Astrocyte (in vitro differentiated cells and primary cell): Measurements from ENCODE around the gene EMD. TPM values are rescaled to one million over a fixed set of nuclear protein-coding genes. Genes with fewer than 3 reads are reported as not detected.

Experiments used
- DNase-seq: peaks from one replicate; pipeline ENCODE4 v3.0.0-alpha.2; 2010; ENCODE audit warnings: low read depth
- FAIRE-seq: peaks from 2 replicates; lab custom pipeline; 2011; peaks lifted over from hg19 to GRCh38; lab: Jason Lieb, UNC
- H2AFZ ChIP-seq: 2 replicates; pipeline ENCODE4 v1.6.0; 2012; ENCODE audit warnings: low read depth, low read length, inconsistent platforms
- H3K27ac ChIP-seq: 2 replicates; pipeline ENCODE4 v1.5.1; 2011; ENCODE audit warnings: low read depth, low read length, inconsistent platforms
- H3K27me3 ChIP-seq: 2 replicates; pipeline ENCODE4 v1.6.0; 2011; ENCODE audit warnings: low read length, inconsistent platforms; ENCODE audit not compliant: insufficient read depth
- H3K36me3 ChIP-seq: 2 replicates; pipeline ENCODE4 v1.5.1; 2011; ENCODE audit warnings: low read length, inconsistent platforms; ENCODE audit not compliant: insufficient read depth
- H3K4me1 ChIP-seq: 2 replicates; pipeline ENCODE4 v1.5.1; 2011; ENCODE audit warnings: low read length, inconsistent platforms; ENCODE audit not compliant: insufficient read depth
- H3K4me2 ChIP-seq: 2 replicates; pipeline ENCODE4 v1.6.0; 2012; ENCODE audit warnings: low read length, inconsistent platforms
- H3K4me3 ChIP-seq: 2 replicates; pipeline ENCODE4 v1.5.1; 2011; ENCODE audit warnings: low read depth, mild to moderate bottlenecking, low read length, inconsistent platforms; ENCODE audit not compliant: insufficient read depth
- H3K79me2 ChIP-seq: 2 replicates; pipeline ENCODE4 v1.6.0; 2012; ENCODE audit warnings: mild to moderate bottlenecking, low read length, inconsistent platforms; ENCODE audit not compliant: insufficient read depth
- H3K9ac ChIP-seq: 2 replicates; pipeline ENCODE4 v1.6.0; 2012; ENCODE audit warnings: mild to moderate bottlenecking, low read length, inconsistent platforms
- H3K9me3 ChIP-seq: 2 replicates; pipeline ENCODE4 v1.5.1; 2012; ENCODE audit warnings: low read depth, mild to moderate bottlenecking, low read length, inconsistent platforms; ENCODE audit not compliant: insufficient read depth
- H4K20me1 ChIP-seq: 2 replicates; pipeline ENCODE4 v1.6.0; 2012; ENCODE audit warnings: low read length, inconsistent platforms; ENCODE audit not compliant: insufficient read depth
- H3K27ac Mint-ChIP-seq: one replicate; pipeline ENCODE4 v1.8.0; 2021; ENCODE audit warnings: mild to moderate bottlenecking, mixed read lengths; ENCODE audit not compliant: unreplicated experiment
- H3K27me3 Mint-ChIP-seq: one replicate; pipeline ENCODE4 v1.8.0; 2021; ENCODE audit warnings: low read depth, mixed read lengths; ENCODE audit not compliant: unreplicated experiment
- H3K36me3 Mint-ChIP-seq: one replicate; pipeline ENCODE4 v1.8.0; 2021; ENCODE audit warnings: low read depth, mixed read lengths; ENCODE audit not compliant: unreplicated experiment
- H3K4me1 Mint-ChIP-seq: one replicate; pipeline ENCODE4 v1.8.0; 2021; ENCODE audit warnings: low read depth, mixed read lengths; ENCODE audit not compliant: unreplicated experiment
- H3K4me3 Mint-ChIP-seq: one replicate; pipeline ENCODE4 v1.8.0; 2021; ENCODE audit warnings: mild to moderate bottlenecking, moderate library complexity, mixed read lengths; ENCODE audit not compliant: unreplicated experiment
- H3K9me3 Mint-ChIP-seq: one replicate; pipeline ENCODE4 v1.8.0; 2021; ENCODE audit warnings: mild to moderate bottlenecking, mixed read lengths; ENCODE audit not compliant: unreplicated experiment
- CTCF ChIP-seq: IDR thresholded peaks from 2 replicates; pipeline ENCODE4 v1.5.1; 2011; ENCODE audit warnings: low read depth, mild to moderate bottlenecking, inconsistent platforms, low read length, moderate library complexity; ENCODE audit not compliant: insufficient read depth
- EZH2 ChIP-seq: IDR thresholded peaks from 2 replicates; pipeline ENCODE4 v1.6.1; 2012; ENCODE audit warnings: mild to moderate bottlenecking, low read length, inconsistent platforms; ENCODE audit not compliant: insufficient read depth
- total RNA-seq: library from RNA; stranded (reverse); gene quantifications from 2 replicates; pipeline ENCODE4 v1.2.1, GENCODE V29; 2021

EMD gene
- total RNA-seq, 1 donor from 2014 or later: 75.6 TPM

GRCh38 chrX:154353172-154353843 is 25.8 kb upstream of the EMD start:
- H3K27me3 Mint-ChIP-seq: no peaks in the 10 kb centered on the region
- Histone ChIP-seq H3K27me3 (no peaks in the 10 kb centered on the region), H3K4me1 (no peaks in the 10 kb centered on the region), H3K36me3 (peaks cover 23% of the 10 kb centered on the region), H3K9ac (no peak overlapping the region), H3K4me3 (no peak overlapping the region), H3K79me2 (peaks cover 38% of the 10 kb centered on the region), H3K4me2 (no peak overlapping the region), H3K27ac (no peak overlapping the region), H4K20me1 (peaks cover 97% of the 10 kb centered on the region), H2AFZ (no peak overlapping the region), H3K9me3 (no peaks in the 10 kb centered on the region)
- H3K27ac Mint-ChIP-seq: no peak overlapping the region
- no peaks in the 10 kb centered on the region for H3K9me3 Mint-ChIP-seq
- H3K36me3 Mint-ChIP-seq: peaks cover 3% of the 10 kb centered on the region
- no peaks in the 10 kb centered on the region for H3K4me1 Mint-ChIP-seq
- DNase-seq: no peak
- no peak overlapping the region for H3K4me3 Mint-ChIP-seq
- FAIRE-seq: no peak
- TF ChIP-seq EZH2 (no peak), CTCF (no peak)

- DNase-seq (no peak), FAIRE-seq (no peak)
- no peak for TF ChIP-seq EZH2
- no peak for TF ChIP-seq CTCF
- no peak overlapping the region for H3K27ac ChIP-seq
- H3K4me3 Mint-ChIP-seq: no peak overlapping the region
- no peak overlapping the region for H3K27ac Mint-ChIP-seq
- H3K36me3 ChIP-seq: peaks cover 23% of the 10 kb centered on the region
- no peaks in the 10 kb centered on the region for H3K9me3 ChIP-seq
- H4K20me1 ChIP-seq: peaks cover 98% of the 10 kb centered on the region
- peaks cover 4% of the 10 kb centered on the region for H3K4me1 Mint-ChIP-seq
- no peak overlapping the region for H3K9ac ChIP-seq
- no peak overlapping the region for H3K4me3 ChIP-seq
- H3K9me3 Mint-ChIP-seq: no peaks in the 10 kb centered on the region
- H2AFZ ChIP-seq: no peak overlapping the region
- H3K27me3 Mint-ChIP-seq: no peaks in the 10 kb centered on the region
- peaks cover 6% of the 10 kb centered on the region for H3K36me3 Mint-ChIP-seq
- no peak overlapping the region for H3K4me2 ChIP-seq
- peaks cover 45% of the 10 kb centered on the region for H3K79me2 ChIP-seq
- no peaks in the 10 kb centered on the region for H3K4me1 ChIP-seq
- no peaks in the 10 kb centered on the region for H3K27me3 ChIP-seq
Measured at GRCh38 chrX:154354013-154354412, 25.1 kb upstream of the EMD start.

- Histone ChIP-seq H3K9me3 (no peaks in the 10 kb centered on the region), H4K20me1 (peaks cover 98% of the 10 kb centered on the region), H3K27me3 (no peaks in the 10 kb centered on the region), H3K4me3 (no peak overlapping the region), H3K36me3 (peaks cover 23% of the 10 kb centered on the region), H3K79me2 (peaks cover 50% of the 10 kb centered on the region), H2AFZ (no peak overlapping the region), H3K4me2 (no peak overlapping the region), H3K27ac (no peak overlapping the region), H3K9ac (no peak overlapping the region), H3K4me1 (no peaks in the 10 kb centered on the region)
- no peak for FAIRE-seq
- peaks cover 4% of the 10 kb centered on the region for H3K4me1 Mint-ChIP-seq
- TF ChIP-seq CTCF (no peak), EZH2 (no peak)
- H3K9me3 Mint-ChIP-seq: no peaks in the 10 kb centered on the region
- no peaks in the 10 kb centered on the region for H3K27me3 Mint-ChIP-seq
- DNase-seq: no peak
- peaks cover 6% of the 10 kb centered on the region for H3K36me3 Mint-ChIP-seq
- peak overlapping the region; percentile 7 for H3K27ac Mint-ChIP-seq
- no peak overlapping the region for H3K4me3 Mint-ChIP-seq
Measured at GRCh38 chrX:154354516-154354915, 24.6 kb upstream of the EMD start.
